Activated gamma-delta T cell treated with anti-CD3 and anti-CD28 coated beads, Interleukin-2, amount 50 U/mL, for 16 hours (primary cell): ENCODE data around the gene KANSL1.
A peak's percentile ranks its signal among the peaks of the same experiment; 100 is the strongest.

Source experiments
- DNase-seq: peaks from one replicate; pipeline ENCODE4 v3.0.0-alpha.2; 2020; ENCODE audit warnings: low read depth

KANSL1 gene

DNA sequence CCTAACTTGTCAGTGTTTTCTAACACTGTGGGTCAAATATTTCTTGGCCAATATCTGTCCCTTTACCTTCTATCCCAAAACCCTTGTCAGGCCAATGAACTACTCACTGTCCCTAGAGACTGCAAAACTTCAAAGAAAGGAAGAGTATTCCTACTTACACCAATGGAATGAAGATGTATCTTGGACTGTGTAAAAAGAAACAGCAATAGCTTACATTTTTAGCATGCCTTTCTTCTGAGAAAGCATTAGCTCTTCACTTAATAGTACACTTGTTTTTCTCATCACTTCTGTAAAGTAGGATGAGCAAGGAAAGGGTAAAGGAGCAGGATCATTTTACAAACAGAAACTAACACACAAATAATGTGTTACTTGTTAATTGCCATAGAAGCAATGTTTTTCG is 120.2 kb downstream of the KANSL1 start:
- no peak for DNase-seq

DNA sequence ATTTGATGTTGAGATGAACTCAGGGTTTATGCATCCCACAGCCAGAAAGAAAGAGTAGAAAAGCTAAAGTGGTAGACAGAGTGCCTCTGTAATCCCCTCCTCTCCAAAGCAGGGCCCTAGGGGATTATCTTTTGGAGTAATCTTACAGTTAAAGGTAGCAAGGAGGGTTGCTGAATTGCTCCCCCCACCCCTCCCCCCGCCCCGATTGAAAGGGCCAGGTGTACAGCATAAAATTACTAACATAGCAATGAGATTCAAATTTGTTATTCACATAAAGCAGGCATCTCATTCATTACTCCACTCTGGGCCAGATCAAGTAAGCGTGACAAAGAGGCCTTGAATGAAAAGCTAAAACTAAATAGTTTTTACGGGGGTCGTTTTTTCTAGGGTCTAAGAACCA is 121.4 kb downstream of the KANSL1 start:
- DNase-seq = no peak

DNA sequence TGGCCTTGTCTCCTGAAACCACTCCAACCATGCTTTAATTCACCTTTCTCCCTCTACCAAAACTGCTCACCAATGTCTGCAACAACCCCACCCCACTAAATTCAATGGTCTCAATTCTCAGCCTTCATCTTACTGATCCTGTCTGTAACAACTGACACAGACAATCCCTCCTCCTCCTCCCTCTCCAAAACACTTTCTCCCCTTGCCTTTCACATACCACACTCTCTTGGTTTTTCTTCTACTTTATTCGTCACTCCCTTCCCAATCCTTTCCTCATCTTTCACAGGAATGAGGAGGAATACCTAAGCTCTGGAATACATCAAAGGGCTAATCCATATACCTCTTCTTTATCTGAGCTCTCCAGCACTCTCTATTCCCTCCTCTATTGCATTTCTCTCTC is 128.8 kb downstream of the KANSL1 start:
- no peak for DNase-seq

DNA sequence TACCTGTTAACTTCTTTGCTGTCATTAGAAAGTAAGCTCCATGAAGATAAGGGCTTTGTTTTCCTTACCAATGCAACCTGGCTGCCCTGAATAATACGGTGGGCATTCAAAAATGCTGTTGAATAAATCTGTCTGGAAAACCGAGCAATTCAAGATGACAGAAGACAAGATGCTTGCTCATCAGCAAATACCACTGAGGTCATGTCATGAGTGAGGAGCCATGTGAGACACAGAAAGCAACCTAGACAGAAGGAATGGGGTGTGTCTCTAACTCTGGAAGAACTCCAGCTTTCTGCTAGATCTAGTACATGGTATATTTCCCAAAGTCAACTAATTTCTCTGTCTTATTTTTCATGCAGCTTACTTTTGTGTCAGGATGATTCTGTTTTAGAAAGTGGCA is 130.0 kb downstream of the KANSL1 start:
- DNase-seq = no peak

DNA sequence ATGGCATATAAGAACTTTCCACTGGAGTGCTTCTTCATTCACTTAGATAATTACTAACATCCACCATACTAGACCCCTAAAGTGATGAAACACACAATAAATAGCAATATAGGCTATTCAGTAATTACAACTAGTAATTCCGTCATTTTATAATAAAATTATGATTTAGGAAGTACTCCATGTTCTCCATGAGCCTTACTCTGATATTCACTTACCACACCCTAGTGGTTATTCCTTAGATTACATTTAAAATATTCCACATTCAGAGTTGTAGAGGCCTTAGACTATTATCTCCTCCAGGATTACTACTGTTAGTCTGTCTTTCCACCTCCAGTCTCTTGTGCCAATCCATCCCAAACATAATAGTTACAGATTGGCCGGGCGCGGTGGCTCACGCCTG is 131.8 kb downstream of the KANSL1 start:
- no peak for DNase-seq

DNA sequence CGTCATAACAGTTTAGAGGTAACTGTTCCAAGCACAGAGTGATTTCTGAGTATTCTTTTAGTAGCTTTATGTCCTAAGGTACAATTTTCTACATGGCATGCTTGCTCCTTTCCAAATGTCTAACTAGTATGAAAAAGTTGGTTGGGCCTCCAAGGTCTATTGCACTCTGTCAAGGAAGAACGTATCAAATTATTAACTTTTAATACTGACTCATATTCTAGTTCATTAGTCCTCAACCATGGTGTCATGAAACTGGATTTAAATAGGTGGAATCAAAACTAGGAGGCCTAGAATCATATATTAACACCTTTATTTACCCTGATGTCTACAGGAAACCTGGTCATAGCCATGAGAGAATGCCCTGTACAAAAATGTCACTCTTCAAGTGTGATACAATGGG is 132.8 kb downstream of the KANSL1 start:
- DNase-seq = no peak

DNA sequence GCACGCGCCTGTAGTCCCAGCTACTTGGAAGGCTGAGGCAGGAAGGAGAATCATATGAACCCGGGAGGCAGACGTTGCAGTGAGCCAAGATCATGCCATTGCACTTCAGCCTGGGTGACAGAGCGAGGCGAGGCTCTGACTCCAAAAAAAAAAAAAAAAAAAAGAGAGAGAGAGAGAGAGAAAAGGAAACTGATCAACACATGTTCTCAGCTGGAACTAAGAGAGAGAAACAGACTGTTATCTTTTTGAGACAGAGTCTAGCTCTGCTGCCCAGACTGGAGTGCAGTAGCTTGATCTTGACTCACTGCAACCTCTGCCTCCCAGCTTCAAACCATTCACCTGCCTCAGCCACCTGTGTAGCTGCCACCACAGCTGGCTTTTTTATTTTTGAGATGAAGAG is 133.7 kb downstream of the KANSL1 start:
- DNase-seq = no peak

DNA sequence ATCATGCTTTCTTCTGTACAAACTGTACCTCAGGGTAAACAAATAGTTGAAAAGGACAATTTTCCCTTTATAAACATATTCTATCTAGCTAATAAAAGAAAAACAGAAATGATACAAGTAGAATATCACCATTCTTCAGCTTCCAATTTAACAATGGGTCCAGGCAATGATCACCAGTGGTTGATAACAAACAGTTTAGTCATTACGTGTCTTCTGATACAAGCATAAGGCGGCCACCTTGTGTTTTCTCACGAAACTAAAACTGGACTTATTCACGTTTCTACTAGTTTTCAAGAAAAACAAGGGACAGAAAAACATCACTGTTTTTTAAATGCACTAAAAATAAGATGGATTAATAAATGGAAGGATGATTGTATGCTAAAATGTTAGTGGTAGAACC is 135.9 kb downstream of the KANSL1 start:
- DNase-seq = no peak

DNA sequence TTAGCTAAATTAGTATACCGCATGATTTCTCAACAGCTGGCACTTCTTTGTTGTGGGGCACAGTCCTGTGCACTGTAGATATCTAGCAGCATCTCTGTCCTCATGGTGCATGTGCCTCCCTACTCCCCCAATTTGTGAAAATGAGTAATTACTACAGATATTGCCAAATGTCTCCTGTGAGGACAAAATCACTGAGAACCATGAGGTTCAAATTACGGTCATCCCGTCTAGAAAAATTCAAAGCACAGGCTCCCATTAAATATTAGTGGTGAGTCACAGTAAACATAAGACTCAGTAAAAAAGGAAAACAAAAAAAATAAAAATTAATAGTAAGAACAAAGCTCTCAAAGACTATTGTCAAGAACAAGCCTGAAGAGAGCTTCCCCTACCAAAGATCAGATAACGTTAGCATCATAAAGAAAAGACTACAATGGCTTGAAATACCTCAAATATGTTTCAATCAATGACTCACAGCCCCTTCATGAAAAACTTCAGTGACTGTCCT is 136.4 kb downstream of the KANSL1 start:
- DNase-seq = no peak

DNA sequence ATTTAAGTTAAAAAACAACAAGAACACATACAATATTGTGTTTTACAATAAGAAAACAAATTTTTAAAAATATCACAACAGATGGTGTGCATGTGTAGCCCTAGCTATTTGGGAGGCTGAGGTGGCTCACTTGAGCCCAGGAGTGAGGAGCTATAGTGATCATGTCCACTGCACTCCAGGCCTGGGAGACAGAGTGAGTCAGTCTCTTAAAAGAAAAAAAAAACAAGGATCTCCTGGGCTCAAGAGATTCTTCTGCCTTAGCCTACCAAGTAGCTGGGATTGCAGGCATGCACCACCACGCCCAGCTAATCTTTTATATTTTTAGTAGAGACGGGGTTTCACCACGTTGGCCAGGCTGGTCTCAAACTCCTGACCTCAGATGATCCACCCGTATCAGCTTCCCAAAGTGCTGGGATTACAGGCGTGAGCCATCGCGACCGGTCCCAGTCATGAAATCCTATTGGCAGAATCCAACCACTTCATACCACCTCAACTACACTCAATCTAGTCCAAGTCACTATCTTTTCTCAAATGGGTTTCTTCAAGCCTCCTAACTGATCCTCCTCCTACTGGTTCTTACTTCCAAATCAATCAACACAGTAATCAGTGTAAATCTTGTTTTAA is 139.2 kb downstream of the KANSL1 start:
- no peak for DNase-seq

DNA sequence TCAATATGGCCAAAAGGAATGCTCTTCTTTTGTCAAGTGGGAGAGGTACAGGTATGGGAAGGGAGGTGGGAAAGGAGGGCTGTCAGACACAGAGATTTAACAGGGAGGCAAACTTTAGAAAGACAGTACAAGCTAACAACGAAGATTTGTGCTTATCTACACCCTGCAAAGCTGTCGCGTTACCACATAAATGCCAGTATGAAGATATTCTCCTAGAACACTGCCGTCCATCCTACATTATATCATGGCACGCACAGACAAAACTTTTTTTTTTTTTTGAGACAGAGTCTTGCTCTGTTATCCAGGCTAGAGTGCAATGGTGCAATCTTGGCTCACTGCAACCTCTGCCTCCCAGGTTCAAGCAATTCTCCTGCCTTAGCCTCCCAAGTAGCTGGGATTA is 143.6 kb downstream of the KANSL1 start:
- no peak for DNase-seq

DNA sequence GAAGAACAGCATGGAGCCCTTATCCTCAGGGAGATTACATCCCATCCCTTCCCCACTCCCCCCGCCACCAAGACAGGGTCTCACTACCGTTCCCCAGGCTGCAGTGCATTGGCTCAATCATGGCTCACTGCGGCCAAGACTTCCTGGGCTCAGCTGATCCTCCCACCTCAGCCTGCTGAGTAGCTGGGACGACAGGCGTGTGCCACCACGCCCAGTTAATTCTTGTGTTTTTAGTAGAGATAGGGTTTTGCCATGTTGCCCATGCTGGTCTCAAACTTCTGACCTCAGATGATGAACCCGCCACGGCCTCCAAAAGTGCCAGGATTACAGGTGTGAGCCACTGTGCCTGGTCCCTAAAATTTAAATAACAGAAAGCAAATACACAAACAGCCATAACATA is 145.4 kb downstream of the KANSL1 start:
- DNase-seq = no peak

DNA sequence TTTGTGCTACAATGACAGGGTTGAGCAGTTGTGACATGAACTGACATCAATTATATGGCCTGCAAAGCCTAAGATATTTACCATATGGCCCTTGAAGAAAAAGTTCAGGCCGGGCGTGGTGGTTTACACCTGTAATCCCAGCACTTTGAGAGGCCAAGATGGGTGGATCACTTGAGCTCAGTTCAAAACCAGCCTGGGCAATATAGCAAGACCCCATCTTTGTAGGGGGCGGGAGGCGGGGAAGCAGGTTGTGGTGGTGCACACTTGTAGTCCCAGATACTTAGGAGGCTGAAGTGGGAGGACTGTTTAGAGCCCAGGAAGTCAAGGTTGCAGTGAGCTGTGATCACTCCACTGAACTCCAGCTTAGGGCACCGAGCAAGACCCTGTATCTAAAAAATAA is 145.8 kb downstream of the KANSL1 start:
- DNase-seq = no peak

DNA sequence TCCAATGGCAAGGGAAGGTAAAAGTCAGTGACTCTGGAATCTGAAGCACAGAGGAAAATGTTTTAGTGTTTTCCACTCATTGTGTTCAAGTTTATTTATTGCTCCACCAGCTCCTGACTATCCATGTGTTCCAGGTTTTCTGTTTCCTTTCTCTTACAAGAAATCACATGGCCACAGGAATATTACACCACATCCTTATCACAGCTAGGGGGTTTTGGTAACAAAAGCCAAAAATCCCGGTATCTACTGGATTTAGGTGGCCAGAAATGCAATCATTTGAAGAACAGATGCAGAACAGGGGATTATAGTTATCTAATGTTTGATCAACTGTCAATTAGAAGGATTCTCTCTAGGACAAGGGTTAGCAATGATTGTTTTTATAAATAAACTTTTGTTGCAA is 146.3 kb downstream of the KANSL1 start:
- DNase-seq = no peak

DNA sequence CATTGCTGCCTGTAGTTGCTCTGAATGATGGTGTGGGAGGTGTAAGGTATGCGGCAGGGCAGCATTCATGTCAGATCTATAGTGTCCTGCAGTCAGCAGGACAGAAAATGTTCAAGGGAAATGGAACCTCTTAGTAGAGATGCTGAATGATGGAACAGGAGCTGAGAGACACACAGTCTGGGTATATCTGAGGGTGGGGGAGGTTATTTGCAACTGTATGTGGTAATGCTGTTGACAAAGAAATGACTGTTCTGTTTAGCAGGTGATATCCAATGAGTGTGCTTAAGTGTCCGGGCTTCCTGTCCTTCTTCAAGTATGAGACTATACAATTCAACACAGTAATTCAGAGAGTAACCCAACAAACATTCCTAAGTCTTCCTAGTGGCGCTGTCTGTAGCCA is 147.6 kb downstream of the KANSL1 start:
- no peak for DNase-seq

DNA sequence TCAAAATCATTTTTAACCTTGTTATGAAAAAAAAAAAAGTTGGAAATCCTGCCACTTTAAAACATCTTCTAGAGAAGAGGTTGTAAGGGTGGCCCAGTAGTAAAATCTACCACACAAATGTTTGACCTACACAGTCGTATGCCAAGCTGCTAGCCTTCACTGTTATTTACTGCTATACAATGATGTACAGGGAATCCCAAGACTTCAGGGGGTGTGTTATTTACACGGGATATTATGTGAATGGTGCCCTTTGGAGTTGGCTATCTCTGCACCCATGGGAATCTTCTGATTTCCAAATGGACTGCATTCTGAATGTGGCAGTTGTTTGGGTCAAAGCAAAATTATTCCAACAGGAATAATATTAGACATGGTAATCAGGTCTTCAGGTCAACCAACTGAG is 148.2 kb downstream of the KANSL1 start:
- no peak for DNase-seq

DNA sequence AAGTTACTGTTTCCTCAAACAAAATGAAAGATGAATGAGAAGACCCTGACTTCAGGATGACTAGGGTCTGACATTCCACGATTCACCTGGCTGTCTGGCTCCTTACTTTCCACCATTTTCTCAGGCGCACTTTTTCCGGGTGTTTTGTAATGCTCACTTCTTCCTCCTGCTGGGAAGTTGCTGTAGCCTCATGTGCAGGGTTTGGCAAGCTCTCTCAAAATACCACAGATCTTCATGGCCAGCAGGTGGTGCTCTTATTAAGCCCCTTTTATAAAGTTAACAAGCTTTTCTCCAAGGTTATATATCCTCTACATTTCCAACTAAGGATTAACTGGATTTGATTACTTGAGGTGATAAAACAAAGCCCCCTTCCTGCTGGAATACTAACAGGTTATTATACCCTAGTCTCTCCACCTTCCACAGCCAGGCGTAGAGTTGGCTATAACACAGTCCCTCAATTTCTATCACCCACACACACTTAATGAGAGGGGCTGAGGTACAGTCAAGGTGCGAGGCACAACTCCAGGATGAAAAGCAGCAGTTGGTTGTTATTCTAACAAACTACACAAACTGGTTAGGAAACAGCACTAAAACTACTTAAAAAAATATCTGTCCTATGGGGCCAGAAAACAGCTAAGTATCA is 148.8 kb downstream of the KANSL1 start:
- DNase-seq = peak; percentile 30

DNA sequence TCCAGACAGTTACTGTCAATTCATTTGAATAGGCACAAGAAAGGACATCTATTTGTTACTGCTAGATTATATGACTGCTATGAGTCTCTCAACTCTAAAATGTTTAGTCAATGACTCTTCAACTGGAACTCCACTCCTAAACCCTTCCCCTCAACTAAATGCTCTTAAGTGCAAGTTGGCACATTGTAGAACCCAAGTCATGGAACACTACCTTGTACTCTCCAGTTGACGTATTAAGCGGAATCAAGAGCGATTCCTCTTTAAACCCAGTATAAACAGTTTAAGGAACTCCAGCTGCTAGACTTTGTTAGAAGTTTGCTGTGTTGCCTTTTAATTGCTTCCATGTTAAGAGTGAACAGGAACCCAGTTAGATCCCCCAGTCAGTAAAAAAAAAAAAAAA is 149.6 kb downstream of the KANSL1 start:
- no peak for DNase-seq

DNA sequence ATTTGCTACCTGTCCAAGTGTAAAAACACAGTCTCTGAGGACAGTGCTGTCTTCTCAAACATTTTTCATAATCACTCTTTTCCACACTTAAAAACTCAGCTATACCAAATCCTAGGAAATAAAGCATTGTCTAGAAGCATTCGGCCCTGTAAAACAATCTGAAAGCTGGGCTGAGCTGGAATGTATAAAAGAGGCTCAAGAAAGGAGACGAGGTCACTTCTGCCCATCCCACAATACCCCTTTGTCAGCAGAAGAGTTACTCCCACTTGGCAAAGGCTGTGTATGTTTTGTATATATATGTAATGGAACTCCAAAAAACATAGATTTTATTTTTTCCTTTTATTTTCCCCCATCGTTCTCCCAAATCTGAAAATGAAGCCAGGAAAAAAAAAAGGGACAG is 150.3 kb downstream of the KANSL1 start:
- no peak for DNase-seq

DNA sequence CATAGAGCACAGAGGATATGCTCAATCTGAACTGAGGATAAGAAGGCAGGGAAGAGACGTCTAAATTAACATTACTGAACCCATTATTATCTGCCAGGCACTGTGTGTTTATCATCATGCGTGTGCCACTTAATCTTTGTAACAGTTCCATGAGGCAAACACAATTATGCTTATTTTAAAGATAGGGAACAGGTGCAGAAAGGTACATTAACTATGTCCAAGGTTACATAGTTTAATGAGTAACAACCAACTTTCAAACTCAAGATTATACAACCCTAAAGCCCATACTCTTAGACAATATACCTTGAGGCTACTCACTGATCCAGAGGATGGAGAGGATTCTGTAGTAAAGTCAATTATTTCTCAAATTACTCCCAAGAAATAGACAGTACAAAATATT is 151.0 kb downstream of the KANSL1 start:
- no peak for DNase-seq

DNA sequence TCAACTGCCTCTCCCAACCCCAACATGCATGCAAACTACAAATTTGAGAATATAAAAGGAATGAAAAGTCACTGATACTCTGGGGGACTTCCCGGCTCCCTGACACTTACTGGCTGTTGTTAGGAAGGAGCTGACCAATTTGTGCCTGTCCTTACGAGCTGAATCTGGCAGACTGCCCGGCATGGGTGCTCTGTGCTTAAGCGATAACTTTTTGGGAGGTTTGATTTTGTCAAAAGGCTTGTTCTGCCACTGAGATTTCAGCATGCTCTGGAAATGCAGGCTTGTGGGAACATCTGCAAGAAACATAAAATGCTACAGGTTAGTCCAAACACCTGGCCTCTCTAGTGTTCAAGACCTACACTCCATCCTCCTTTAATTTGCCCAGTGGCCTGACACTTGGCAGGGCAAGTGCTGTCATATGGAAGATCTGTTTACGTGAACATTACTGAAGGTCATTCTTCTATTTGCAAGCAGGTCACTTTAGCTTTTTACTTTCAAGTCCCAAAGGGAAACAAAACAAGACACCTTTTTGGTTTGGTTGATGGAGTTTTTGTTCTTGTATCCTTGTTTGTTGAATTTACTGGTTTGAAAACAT is 153.5 kb downstream of the KANSL1 start:
- DNase-seq = no peak

DNA sequence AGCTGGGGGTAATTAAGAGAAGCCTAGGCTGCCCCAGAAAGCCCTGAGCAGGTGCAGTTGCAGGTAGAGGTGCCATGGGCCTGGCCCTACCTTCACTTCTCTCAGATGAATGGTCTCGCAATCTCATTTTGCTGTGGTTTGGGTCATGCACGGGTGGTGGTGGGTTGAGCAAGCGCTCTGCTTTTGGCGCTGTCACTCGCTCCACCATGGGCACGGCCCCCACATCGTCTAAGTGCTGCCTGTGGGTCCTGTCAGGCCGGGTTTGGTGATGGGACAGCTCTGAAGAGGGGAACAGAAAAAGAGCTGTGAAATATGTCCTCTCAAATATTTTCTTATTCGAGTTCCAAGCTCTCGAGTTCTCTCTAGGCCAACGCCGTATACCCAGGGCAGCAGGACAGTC is 154.3 kb downstream of the KANSL1 start:
- no peak for DNase-seq

DNA sequence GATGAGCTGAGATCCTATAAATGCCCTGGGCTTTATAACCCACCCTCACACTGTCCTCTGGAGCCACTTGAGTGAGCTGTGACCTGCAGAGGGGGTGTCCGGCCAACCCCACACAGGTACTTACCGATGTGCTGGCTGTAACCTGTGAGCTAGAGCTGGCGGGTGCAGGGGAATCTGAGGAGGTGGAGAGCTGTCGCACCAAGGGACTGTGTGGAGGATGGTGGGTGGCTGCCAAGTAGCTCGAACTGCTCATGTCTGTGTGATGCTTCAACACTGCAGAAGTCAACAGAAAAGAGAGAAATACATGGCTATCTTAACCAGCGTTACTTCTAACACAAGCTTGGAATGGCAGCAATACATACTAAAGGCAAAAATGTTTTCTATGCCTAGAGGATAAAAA is 154.8 kb downstream of the KANSL1 start:
- DNase-seq = no peak

DNA sequence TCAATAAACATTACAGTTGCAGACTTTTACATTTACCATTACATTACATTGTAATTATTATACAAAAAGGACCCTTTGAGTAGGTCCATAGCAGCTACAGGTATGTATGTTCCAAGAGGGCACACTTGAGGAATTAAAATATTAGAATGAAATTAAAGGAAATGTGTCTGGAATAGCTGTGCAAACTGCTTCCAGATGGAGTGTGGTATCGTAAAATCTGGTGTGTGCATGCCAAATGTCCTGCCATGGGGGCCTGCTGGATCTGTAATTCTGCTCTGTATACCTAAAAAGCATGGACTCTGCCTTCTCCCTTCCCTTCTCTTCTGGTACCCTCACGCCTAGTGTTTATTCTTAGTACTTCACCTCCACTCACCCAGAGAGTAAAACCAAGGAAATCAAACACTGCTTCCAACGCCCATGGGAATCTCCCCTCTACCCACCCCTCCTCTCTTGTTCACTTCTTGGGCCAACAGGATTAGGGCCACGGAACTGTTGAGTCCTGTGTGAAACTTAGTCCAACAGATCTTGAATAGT is 155.4 kb downstream of the KANSL1 start:
- DNase-seq = no peak
